GM12878 (cell line): ENCODE results near the gene COL26A1.

Experiments
- BHLHE40 ChIP-seq, 2 experiments: fragments of 450-650 bp in 1 of 2; IDR thresholded peaks; 2 replicates each; pipeline ENCODE4 v1.6.1; 2011 to 2017; ENCODE audit warnings: low read depth in 2 of 2, borderline replicate concordance in 1 of 2, improper control_type of control experiment in 1 of 2, low read length in 1 of 2, mild to moderate bottlenecking in 1 of 2
- JUND ChIP-seq: IDR thresholded peaks from 2 replicates; pipeline ENCODE4 v1.6.1; 2012; ENCODE audit warnings: low read depth, mild to moderate bottlenecking, low read length, improper control_type of control experiment, moderate library complexity
- LARP7 ChIP-seq: fragments of 450-650 bp; IDR thresholded peaks from 2 replicates; pipeline ENCODE4 v1.6.1; 2017; ENCODE audit warnings: mild to moderate bottlenecking
- MYC ChIP-seq: IDR thresholded peaks from 2 replicates; pipeline ENCODE4 v1.6.1; 2011; ENCODE audit warnings: mild to moderate bottlenecking, low read length, moderate library complexity, inconsistent platforms; ENCODE audit not compliant: insufficient read depth, insufficient replicate concordance, insufficient read length, severe bottlenecking
- POLR2A ChIP-seq: IDR thresholded peaks from 2 replicates; pipeline ENCODE4 v1.6.1; 2011; ENCODE audit warnings: low read depth, mild to moderate bottlenecking, low read length
- POU2F2 ChIP-seq: IDR thresholded peaks from 3 replicates; pipeline ENCODE4 v1.6.1; 2011; ENCODE audit warnings: low read depth, mild to moderate bottlenecking, low read length, borderline replicate concordance
- RAD21 ChIP-seq: IDR thresholded peaks from 2 replicates; pipeline ENCODE4 v1.6.1; 2011; ENCODE audit warnings: mild to moderate bottlenecking, low read depth, low read length, moderate library complexity; ENCODE audit not compliant: insufficient read depth
- SIN3A ChIP-seq: IDR thresholded peaks from 2 replicates; pipeline ENCODE4 v1.6.1; 2012; ENCODE audit warnings: low read depth, low read length, improper control_type of control experiment
- SRF ChIP-seq, 2 experiments: IDR thresholded peaks; 2 replicates each; pipeline ENCODE4 v1.6.1; 2011; ENCODE audit warnings: low read depth in 2 of 2, low read length in 2 of 2, mild to moderate bottlenecking in 1 of 2, moderate library complexity in 1 of 2
- TF ChIP-seq, protein P1 (sequence below): IDR thresholded peaks from 2 replicates; pipeline ENCODE4 v1.6.1; 2012; ENCODE audit warnings: low read length, inconsistent platforms
- TF ChIP-seq, protein P2 (sequence below), 3 experiments: IDR thresholded peaks in 2 of 3; conservative IDR thresholded peaks in 1 of 3; 2 replicates each; pipeline ENCODE4 v1.5.1; 2011; ENCODE audit warnings: low read depth in 3 of 3, low read length in 3 of 3, mild to moderate bottlenecking in 3 of 3, control low read depth in 2 of 3, moderate library complexity in 2 of 3, inconsistent platforms in 1 of 3, mixed read lengths in 1 of 3; ENCODE audit not compliant: control insufficient read depth in 2 of 3, insufficient read depth in 1 of 3; ENCODE audit errors: extremely low read depth in 1 of 3

DNA sequence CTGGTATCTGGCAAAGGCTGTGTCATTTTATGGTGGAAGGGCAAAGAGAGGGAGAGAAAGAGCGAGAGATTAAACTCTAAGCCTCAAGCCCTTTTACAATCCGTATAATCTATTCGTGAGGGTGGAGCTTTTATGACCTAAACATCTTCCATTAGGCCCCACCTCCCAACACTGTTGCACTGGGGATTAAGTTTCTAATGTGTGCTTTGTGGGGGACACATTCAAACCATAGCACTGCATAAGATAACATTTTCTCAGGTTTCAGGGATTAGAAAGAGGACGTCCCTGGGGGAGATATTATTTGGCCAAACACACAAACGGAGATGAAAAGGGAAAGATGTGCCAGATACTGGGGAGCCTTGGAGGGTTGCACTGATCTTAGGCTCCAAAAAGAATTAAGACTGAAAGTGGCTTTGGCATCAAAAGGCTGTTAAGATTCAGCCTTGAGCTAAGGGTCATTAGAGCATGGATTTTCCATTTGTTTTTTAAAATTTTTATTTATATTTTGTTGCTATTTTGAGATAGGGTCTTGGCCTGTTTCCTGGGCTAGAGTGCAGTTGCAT is 19.0 kb downstream of the COL26A1 start:
- TF ChIP-seq SIN3A: no peak
- TF ChIP-seq, protein P1, sequence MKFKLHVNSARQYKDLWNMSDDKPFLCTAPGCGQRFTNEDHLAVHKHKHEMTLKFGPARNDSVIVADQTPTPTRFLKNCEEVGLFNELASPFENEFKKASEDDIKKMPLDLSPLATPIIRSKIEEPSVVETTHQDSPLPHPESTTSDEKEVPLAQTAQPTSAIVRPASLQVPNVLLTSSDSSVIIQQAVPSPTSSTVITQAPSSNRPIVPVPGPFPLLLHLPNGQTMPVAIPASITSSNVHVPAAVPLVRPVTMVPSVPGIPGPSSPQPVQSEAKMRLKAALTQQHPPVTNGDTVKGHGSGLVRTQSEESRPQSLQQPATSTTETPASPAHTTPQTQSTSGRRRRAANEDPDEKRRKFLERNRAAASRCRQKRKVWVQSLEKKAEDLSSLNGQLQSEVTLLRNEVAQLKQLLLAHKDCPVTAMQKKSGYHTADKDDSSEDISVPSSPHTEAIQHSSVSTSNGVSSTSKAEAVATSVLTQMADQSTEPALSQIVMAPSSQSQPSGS: no peak
- no peak for TF ChIP-seq POU2F2
- no peak for TF ChIP-seq RAD21
- TF ChIP-seq, protein P2, sequence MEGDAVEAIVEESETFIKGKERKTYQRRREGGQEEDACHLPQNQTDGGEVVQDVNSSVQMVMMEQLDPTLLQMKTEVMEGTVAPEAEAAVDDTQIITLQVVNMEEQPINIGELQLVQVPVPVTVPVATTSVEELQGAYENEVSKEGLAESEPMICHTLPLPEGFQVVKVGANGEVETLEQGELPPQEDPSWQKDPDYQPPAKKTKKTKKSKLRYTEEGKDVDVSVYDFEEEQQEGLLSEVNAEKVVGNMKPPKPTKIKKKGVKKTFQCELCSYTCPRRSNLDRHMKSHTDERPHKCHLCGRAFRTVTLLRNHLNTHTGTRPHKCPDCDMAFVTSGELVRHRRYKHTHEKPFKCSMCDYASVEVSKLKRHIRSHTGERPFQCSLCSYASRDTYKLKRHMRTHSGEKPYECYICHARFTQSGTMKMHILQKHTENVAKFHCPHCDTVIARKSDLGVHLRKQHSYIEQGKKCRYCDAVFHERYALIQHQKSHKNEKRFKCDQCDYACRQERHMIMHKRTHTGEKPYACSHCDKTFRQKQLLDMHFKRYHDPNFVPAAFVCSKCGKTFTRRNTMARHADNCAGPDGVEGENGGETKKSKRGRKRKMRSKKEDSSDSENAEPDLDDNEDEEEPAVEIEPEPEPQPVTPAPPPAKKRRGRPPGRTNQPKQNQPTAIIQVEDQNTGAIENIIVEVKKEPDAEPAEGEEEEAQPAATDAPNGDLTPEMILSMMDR (IDR thresholded peaks at IDR 0.05 in 2 of 3, conservative IDR thresholded peaks at IDR 0.05 in 1 of 3; ENCODE audit: control insufficient read depth in 2 of 3, extremely low read depth in 1 of 3, insufficient read depth in 1 of 3, low read depth in 3 of 3, low read length in 3 of 3): no peak
- TF ChIP-seq POLR2A: no peak
- no peak for TF ChIP-seq LARP7
- no peak for TF ChIP-seq SRF (IDR thresholded peaks at IDR 0.05; ENCODE audit: low read depth in 2 of 2, low read length in 2 of 2)
- no peak for TF ChIP-seq MYC
- no peak for TF ChIP-seq JUND
- no peak for TF ChIP-seq BHLHE40 (IDR thresholded peaks at IDR 0.05; ENCODE audit: borderline replicate concordance in 1 of 2, low read depth in 2 of 2, low read length in 1 of 2)
